Panc1 (cell line): Measurements from ENCODE around the gene EOLA1.

Experiments
- POLR2AphosphoS5 ChIP-seq: IDR thresholded peaks from 2 replicates; pipeline ENCODE4 v1.6.1; 2012; ENCODE audit warnings: mild to moderate bottlenecking, low read depth, low read length, moderate library complexity
- SIN3A ChIP-seq: IDR thresholded peaks from 2 replicates; pipeline ENCODE4 v1.6.1; 2012; ENCODE audit warnings: low read depth, mild to moderate bottlenecking, low read length, moderate library complexity, borderline replicate concordance; ENCODE audit not compliant: insufficient read depth
- TCF7L2 ChIP-seq: IDR thresholded peaks from 2 replicates; pipeline ENCODE4 v1.6.1; 2011; ENCODE audit warnings: mild to moderate bottlenecking, low read depth, low read length, inconsistent platforms
- TF ChIP-seq, protein P1 (sequence below): fragments of 450-650 bp; IDR thresholded peaks from 2 replicates; pipeline ENCODE4 v1.5.1; 2017; ENCODE audit warnings: mild to moderate bottlenecking
- TF ChIP-seq, protein P2 (sequence below), 2 experiments: IDR thresholded peaks; 2 replicates each; pipeline ENCODE4 v1.6.1; 2011 to 2012; ENCODE audit warnings: low read depth in 2 of 2, control low read depth in 1 of 2, low read length in 1 of 2, mild to moderate bottlenecking in 1 of 2, moderate library complexity in 1 of 2; ENCODE audit not compliant: insufficient read depth in 1 of 2

DNA sequence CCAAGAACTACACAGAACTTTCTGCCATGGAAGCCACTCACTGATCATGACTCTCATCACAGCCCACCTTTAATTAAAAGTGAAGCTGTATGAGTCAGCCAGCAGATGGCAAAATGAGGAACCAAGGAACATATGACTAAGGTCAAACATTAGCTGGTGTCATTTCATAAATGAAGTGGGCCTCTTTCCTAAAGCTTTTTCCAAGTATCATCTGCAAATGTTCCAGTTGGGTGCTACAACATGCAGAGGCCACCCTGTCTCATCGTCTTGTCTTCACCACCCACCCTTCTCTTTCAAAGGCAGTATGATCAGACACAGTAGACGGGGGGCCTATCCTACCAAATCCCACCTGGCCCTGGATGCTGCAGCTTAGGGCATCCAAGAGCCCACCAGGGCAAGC lies 9.2 kb upstream of the EOLA1 start:
- TF ChIP-seq, protein P1, sequence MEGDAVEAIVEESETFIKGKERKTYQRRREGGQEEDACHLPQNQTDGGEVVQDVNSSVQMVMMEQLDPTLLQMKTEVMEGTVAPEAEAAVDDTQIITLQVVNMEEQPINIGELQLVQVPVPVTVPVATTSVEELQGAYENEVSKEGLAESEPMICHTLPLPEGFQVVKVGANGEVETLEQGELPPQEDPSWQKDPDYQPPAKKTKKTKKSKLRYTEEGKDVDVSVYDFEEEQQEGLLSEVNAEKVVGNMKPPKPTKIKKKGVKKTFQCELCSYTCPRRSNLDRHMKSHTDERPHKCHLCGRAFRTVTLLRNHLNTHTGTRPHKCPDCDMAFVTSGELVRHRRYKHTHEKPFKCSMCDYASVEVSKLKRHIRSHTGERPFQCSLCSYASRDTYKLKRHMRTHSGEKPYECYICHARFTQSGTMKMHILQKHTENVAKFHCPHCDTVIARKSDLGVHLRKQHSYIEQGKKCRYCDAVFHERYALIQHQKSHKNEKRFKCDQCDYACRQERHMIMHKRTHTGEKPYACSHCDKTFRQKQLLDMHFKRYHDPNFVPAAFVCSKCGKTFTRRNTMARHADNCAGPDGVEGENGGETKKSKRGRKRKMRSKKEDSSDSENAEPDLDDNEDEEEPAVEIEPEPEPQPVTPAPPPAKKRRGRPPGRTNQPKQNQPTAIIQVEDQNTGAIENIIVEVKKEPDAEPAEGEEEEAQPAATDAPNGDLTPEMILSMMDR, result no peak
- no peak for TF ChIP-seq POLR2AphosphoS5
- TF ChIP-seq TCF7L2, result no peak
- no peak for TF ChIP-seq SIN3A
- TF ChIP-seq, protein P2, sequence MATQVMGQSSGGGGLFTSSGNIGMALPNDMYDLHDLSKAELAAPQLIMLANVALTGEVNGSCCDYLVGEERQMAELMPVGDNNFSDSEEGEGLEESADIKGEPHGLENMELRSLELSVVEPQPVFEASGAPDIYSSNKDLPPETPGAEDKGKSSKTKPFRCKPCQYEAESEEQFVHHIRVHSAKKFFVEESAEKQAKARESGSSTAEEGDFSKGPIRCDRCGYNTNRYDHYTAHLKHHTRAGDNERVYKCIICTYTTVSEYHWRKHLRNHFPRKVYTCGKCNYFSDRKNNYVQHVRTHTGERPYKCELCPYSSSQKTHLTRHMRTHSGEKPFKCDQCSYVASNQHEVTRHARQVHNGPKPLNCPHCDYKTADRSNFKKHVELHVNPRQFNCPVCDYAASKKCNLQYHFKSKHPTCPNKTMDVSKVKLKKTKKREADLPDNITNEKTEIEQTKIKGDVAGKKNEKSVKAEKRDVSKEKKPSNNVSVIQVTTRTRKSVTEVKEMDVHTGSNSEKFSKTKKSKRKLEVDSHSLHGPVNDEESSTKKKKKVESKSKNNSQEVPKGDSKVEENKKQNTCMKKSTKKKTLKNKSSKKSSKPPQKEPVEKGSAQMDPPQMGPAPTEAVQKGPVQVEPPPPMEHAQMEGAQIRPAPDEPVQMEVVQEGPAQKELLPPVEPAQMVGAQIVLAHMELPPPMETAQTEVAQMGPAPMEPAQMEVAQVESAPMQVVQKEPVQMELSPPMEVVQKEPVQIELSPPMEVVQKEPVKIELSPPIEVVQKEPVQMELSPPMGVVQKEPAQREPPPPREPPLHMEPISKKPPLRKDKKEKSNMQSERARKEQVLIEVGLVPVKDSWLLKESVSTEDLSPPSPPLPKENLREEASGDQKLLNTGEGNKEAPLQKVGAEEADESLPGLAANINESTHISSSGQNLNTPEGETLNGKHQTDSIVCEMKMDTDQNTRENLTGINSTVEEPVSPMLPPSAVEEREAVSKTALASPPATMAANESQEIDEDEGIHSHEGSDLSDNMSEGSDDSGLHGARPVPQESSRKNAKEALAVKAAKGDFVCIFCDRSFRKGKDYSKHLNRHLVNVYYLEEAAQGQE (IDR thresholded peaks at IDR 0.05; ENCODE audit: insufficient read depth in 1 of 2, low read depth in 2 of 2, low read length in 1 of 2), result no peak
